Stimulated activated CD8-positive, alpha-beta memory T cell treated with anti-CD3 and anti-CD28 coated beads, Interleukin-4, amount 100 ng/mL, for 48 hours (primary cell): ENCODE results near the gene CLEC12A.
"Not testable (repeated sequence)": the region's sequence is repeated elsewhere in the genome, so short reads cannot be mapped to it uniquely, and the experiment has no call there.

Experiments
- DNase-seq: peaks from one replicate; pipeline ENCODE4 v3.0.0-alpha.2; 2020

Gene CLEC12A

DNA sequence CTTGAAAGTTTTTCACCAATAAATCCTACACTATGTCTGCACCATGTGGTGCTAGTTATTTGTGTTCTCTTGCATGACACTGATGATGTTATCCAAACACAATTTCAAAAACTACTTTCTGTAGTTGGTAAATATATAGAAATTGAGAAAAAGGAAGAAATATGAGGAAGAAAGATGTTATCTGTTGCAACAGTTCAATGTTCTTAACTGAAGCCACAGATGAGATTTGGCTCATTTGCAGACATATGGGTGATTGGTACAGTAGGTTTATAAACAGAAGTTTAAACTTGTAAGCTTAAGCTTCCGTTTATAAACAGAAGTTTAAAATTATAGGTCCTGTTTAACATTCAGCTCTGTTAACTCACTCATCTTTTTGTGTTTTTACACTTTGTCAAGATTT lies at the start of gene CLEC12A:
Gene CLEC12A, plus strand, starts transcription at position 229 of the 400 bp plus-strand sequence. CDS start 188 bp downstream, outside the sequence.
- no peak for DNase-seq

DNA sequence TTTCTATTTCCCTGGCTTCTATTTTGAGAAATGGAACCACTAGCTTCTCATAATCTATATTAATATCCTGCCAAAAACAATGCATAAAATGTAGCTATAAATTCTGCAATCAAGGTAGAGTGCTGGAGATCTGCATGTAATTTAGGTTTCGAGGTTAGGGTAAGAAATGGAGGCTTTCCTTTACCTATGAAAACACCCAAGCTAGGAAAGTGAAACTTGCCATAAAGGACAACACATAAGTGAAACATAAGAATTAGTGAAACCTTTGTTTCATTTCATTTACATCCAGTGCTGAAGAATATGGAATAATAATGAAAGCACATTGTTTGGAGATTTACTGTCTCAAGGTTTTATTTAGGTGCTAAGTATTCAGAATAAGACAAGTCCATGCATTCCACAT lies 48.8 kb upstream of the CLEC12A start:
- no peak for DNase-seq

DNA sequence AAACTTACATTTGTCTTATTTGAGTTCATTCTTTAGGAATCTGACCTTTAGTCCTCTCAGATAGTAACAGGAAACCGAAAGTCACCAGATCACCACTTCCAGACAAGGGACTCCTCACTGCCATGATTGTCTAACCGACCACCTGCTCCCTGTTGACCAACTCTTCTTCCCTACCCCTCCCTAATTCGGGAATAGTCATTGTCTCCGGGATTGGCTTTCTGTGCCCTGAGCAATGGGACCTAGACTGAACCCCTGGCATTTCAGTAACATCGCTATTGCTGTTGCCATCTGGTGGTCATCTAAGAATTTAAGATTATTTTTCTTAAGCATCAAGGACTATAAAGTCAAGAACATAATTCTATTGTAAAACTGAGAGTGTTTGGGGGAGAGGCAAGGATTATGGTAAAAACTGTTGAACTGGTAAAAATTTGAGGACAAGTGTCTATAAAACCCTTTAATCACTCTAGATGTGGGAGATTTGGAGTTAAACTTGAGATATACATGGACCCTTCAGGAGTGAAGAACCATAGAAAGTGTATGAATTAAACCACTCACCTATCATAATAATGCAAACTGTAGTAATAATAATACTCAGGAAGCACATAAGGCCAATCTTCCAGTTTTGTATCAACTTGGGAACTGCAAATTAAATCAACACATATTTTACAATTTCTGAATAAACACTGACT lies 45.4 kb upstream of the CLEC12A start:
- no peak for DNase-seq

DNA sequence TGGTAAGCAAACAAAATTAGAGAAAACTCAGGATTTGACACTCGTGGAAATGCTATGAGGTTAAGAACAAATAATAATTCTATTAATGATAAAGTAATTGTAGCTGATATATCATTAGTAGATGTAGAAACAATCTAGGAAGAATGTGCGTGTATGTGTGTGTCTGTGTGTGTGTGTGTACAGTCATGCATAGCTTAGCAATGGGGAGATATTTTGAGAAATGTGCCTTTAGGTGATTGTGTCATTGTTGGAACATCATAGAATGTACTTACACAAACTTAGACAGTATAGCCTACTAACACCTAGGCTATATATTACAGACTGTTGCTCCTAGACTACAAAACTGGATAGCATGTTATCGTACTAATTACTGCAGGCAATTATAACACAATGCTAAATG lies 44.3 kb upstream of the CLEC12A start:
- DNase-seq = no peak

DNA sequence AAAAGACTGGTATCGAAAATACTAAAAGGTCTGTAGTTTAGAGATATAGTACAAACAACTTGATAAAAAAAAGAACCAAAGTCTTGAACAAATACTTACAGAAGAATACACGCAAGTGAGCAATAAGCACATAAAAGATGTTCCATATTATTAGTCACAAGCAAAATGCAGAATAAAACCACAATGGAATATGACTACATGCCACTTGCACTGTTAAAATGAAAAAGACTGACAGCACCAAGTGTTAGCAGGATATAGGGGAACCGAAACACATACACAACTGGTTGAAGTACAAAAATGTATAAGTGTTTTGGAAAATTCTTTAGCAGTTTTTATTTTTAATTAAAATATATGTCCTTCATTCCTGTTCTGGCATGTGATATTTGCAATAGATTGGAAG lies 42.6 kb upstream of the CLEC12A start:
- no peak for DNase-seq

DNA sequence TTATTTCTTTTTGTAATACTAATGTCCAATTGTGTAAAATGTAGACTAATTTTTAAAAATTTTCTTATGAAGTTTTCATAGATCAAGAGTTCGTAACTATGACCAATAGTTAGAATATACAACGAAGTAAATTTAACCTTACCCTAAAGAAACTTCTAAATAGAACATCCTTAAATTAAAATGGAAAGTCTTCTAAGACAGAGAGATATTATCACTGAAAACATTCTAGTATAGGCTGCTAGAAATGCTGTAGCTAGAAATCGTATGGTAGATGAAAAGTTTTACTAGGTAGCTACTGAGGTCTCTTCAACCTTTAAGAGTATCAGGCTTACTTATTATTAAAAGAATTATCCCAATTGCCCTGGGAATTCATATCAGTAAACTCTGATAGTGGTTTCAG lies 40.0 kb upstream of the CLEC12A start:
- no peak for DNase-seq

DNA sequence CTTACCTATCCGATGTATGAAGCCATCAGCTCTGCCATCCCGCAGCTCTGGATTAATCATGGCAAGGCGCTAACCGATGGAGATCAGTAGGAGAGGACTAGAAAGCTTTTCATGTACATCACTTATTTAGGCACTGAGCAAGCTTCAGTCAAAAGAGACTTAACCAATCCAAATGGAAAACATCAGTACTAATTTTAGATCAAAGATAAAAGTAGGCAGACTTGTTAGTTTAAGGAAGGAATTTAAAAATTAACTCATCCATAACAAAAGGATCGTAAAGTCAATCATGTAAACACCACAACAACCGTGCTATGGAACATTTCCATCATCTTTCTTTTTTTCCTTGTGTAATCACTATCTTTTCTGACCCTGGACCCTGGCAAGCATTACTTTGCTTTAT lies 38.9 kb upstream of the CLEC12A start, which contains the start of gene CLEC2A:
Gene CLEC2A, minus strand, starts transcription at position 101 of the 400 bp plus-strand sequence. Its CDS starts 41 bp downstream, at position 60.
- DNase-seq = no peak

DNA sequence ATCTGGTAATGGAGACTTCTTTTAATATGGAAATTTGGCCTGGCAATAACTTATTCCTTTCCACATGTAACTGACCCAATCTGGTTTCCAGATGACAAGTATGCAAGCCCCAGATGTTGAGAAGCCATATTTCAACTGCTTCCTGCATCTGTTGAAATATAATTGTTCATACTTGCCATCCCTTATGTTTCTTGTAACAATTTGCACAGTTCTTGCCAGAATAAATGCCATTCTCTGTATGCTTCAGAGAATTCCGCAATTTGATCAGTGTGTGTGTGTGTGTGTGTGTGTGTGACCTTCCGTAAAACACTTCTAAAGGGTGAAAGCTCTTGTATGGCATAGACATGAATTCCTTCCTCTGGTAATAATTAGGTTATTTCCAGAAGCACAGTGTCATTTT lies 37.3 kb upstream of the CLEC12A start:
- DNase-seq = no peak

DNA sequence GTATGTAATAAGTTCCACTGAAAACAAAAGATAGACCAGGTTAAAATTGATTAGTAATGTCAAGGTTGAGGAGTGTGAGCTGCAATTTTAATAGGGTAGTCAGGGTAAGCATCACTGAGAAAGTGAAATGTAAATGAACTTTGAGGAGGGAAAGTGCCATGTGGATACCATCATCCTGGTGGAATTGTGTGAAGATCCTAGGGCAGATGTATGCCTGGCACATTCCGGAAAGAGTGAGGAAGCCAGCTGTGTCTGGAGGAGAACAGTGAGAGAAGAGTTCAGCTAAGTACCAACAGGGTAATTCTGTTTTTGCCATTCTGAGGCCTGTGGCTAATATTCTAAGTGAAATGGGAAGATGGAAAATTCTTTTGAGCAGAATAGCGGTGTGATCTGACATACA lies 36.2 kb upstream of the CLEC12A start:
- no peak for DNase-seq

DNA sequence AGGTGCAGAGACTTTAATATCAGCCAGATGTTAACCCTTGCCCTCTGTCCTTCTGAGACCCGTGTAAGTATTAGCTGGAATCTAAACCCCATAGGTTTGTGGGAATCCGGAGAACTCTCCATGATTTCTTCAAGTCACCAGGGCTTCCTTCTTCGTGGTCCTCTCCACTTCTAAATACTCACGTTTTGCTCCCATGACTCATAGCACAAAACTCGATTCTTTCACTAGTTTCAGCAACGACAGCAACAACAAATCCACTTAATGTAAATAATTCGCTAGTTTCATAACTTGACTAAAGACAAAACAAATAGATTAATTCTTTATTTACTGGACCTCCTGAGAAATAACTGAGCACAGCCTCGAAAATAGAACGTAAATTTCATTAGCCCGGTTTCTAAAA lies 34.6 kb upstream of the CLEC12A start:
- DNase-seq = no peak

DNA sequence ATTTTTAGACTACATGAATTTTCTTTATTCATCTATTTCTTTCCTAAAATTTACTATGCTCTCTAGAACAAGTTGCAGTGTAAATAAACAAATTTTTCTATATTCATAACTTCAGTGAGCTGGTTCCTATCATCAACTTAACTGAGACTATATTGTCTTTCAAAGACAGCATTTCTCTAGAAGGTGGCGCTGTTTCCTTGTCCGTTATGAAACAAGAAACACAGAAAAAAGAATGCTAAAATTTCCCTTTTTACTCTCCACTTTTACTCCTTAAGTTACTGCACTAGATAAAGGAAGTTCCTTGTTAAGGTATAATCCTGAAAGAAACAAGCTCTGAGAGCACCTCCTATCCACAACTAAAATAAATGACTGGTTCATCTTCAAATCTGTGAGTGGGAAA lies 30.8 kb upstream of the CLEC12A start:
- DNase-seq = no peak

DNA sequence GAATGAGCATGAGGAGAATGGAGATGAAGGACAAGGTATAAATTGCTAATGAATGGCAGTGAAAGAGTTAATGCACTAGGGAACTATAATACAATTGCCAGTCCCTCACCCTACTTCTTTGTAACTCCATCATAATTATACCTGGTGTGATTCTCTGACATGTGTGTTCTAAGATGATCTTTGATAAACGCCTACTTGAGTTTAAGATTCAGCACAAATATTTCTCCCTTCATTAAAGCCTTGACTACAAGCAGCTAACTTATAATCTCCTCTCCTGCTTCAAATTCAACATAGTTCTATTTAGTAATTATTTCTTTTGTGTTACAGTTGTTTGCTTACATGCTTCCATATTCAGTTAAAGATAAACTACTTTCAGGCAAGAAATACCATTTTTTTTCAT lies 29.4 kb upstream of the CLEC12A start:
- DNase-seq = no peak

DNA sequence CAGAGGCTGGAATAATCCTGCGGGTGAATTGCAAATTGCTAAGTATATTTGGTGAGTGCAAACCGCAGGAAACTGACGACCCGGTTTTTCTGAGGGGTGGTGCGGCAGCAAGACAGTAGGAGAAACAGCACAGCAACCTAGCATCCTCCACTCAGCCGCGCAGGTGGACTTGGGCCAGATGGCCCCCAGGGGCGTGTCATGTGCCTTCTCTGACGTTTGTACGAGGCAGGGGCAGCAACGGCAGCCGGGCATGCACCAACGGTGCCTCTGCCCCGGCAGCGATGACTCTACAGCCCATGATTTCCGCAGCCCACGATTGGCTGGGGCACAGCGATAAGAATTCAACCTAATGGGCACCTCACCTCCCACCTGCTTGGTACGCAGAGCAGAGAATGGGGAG lies 28.0 kb upstream of the CLEC12A start:
- peak; percentile 27 for DNase-seq

DNA sequence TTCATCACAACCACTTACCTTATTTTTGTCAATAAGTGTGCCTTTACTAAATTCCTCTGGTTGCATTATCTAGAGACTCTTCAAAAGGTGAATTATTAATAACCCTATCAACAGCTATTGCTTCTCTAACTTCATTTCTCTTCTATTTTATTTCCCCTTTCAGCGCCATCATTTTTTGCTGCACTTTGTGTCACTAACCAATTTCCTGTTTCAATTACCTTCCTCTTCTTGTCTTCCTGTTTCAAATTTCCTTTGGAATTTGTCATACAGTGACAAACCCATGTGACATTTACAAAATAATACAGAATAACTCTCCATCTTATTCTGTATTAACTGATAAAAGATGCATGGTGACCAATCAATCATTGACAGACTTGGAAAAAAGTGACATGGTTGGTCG lies 26.8 kb upstream of the CLEC12A start:
- no peak for DNase-seq

DNA sequence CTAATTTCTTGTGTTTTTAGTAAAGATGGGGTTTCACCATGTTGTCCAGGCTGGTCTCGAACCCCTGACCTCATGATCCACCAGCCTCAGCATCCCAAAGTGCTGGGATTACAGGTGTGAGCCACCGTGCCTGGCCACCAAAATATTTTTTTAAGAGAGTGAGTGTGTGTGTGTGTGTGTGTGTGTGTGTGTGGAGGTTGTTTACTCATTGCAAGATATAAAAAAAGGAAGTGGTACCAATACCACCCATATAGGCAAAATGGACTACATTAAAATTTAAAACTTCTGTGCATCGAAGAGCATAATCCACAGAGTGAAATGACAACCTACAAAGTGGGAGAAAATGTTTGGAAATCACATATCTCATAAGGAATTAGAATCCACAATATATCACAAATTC lies 23.5 kb upstream of the CLEC12A start:
- DNase-seq = no peak

DNA sequence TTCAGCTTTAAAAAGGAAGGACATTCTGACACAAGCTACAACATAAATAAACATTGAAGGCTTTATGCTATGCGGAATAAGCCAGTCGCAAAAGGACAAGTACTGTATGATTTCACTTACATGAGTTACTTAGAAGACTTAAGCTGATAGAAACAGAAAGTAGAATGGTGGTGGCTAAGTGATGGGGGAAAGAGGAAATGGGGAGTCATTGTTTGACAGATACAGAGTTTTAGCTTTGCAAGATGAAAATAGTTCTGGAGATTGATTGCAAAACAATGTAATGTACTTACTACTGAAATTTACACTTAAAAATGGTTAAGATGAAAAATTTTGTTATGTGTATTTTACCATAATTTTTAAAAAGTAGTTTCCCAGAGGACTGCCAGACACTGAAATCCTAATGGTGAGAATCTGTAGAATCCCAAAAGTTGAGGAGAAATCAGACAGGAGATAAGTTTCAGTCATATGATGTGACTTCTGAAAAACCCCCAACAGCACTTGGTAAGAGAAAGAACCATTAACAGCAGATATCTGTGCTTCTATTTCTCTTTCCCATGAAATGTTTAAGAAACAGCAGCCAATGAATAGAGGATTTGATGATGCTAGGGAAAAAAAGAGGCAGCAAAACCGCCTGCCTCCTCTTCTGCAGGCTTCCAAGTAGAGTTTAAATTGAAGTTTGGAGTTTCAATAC lies 22.5 kb upstream of the CLEC12A start:
- DNase-seq = no peak

DNA sequence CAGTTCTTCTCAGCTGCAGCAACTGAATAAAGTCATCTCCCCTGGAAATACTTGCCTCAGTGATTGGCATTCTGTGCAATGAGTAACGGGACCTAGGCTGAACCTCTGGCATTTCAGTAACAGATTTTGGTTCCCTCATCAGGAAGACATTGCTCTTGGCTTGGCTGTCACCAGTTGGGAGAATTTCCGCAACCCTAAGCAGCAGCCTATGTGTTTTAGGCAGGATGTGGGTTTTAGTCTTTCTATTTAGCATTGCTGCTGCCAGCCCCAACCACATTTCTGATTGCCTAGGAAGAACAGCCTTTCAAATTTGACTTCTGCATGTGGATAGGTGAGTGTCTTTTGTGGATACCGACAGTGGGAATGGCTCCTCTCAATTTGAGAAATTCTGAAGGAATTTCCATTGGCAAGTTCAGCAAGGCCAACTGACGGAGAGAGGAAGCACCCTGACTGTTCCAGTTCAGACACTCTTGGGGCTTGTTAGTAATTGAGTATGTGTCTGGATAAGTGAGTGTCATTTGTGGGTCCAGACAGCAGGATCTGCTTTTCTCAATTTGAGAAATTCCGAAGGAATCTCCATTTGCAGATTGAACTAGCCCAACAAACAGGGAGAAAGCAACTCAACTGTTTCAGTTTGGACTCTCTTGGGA lies 20.1 kb upstream of the CLEC12A start:
- peak; percentile 29 for DNase-seq

DNA sequence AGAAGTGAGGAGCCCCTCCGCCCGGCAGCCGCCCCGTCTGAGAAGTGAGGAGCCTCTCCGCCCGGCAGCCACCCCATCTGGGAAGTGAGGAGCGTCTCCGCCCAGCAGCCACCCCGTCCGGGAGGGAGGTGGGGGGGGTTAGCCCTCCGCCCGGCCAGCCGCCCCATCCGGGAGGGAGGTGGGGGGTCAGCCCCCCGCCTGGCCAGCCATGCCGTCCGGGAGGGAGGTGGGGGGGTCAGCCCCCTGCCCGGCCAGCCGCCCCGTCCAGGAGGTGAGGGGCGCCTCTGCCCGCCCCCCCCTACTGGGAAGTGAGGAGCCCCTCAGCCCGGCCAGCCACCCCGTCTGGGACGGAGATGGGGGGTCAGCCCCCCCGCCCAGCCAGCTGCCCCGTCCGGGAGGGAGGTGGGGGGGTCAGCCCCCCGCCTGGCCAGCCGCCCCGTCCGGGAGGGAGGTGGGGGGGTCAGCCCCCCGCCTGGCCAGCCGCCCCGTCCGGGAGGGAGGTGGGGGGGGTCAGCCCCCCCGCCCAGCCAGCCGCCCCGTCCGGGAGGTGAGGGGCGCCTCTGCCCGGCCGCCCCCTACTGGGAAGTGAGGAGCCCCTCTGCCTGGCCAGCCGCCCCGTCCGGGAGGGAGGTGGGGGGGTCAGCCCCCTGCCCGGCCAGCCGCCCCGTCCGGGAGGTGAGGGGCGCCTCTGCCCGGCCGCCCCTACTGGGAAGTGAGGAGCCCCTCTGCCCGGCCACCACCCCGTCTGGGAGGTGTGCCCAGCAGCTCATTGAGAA lies 18.1 kb upstream of the CLEC12A start:
- not testable (repeated sequence) for DNase-seq

DNA sequence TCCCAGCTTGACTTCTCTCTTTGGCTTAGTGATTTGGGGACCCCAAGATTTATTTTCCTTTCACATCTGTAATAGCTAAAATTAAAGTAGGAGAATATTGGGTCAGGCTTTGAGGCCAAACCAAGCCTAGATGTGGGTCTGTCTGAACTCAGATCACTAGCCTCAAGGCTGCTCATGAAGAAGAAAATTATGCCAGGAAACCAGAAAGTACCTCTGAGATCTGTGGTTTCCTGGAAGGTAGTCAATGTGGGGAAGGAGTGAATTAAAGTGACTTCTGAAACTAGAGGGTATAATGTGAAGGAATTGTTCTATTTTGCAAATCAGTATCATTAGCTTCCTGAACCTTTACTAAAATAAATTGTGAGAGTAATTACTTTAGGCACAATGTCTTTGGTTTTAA lies 13.4 kb upstream of the CLEC12A start:
- DNase-seq = no peak

DNA sequence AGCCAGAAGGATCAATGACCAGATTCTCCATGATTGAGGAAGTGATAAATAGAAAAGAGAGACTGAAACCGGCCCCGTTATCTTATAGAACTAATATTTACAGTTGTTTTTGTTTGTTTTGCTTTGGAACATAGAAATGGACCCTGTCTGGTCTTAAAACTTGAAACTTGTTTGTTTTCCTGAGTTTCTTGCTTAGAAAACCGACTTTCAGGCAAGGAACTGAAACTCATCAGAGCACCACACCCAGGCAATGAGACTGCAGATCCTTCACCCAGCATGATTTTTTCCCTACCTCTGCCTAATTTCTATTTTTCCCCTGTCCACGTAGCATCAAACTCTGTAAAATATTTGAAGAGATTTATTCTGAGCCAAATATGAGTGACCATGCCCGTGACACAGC lies 10.6 kb upstream of the CLEC12A start:
- DNase-seq = no peak

DNA sequence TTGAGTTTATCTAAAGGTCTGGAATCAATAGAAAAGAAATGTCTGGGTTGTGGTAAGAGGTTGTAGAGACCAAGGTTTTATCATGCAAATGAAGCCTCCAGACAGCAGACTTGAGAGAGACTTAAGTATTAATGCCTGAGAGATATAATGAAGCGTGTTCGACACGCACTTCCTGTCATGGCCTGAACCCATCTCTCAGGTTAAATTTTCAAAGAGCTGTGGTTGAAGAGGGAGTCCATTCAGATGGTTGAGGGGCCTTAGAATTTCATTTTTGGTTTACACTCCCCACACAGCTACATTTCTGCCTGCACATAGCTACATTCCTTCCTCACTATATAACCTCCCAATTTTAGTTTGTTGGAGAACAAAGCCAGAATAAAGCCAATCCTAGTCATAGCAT lies 10.1 kb upstream of the CLEC12A start:
- DNase-seq = no peak

DNA sequence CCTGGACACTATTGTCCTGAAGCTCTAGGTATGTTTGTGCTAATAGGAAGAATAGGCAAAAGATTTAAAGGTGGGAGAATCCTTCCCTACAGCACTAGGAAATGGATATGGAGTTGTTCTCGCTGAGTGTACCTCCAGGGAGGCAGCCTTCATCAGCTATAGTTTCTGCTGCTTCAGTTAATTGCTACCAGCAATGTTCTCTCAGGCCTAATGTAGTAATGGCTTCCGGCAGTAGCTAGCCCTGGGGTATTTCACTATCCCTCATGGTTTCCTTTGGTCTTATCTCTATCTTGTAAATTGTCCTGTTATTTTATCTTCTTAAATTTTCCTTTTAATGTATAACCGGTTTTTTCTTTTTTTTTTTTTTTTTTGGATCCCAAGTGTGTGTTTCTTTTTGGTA lies 9.3 kb upstream of the CLEC12A start:
- no peak for DNase-seq

DNA sequence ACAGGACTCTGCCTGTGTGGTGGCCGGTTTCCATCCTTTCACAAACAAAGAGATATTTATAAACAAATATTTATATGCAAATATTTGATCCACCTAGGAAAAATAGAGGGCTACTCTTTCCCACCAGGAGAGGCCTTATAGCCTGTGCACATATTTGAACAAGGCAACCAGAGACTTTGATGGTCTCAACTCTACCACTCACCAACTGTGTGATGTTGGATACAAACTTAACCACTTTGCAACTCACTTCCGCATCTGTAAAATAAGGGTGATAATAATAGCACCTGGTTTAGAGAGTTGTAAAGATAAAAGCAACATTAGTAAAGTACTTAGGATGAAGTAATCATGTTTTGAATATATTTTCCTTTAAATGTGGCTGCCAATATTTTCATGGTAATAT lies 1.5 kb upstream of the CLEC12A start:
- no peak for DNase-seq
